ENCODE measurements around the gene BCAS3.
"Not testable (repeated sequence)": the region's sequence is repeated elsewhere in the genome, so short reads cannot be mapped to it uniquely, and the experiment has no call there.

The BCAS3 gene

GRCh38 chr17:60781880-60782412, 104.3 kb downstream of the BCAS3 start:
- no peak for FAIRE-seq

GRCh38 chr17:60782742-60783141, 105.1 kb downstream of the BCAS3 start:
- FAIRE-seq (no peak), DNase-seq (ENCODE audit: insufficient read length, low spot score) (no peak)

More at GRCh38 chr17:60781880-60782412, 104.3 kb downstream of the BCAS3 start:
- DNase-seq (ENCODE audit: insufficient read length, low spot score): no peak

DNA sequence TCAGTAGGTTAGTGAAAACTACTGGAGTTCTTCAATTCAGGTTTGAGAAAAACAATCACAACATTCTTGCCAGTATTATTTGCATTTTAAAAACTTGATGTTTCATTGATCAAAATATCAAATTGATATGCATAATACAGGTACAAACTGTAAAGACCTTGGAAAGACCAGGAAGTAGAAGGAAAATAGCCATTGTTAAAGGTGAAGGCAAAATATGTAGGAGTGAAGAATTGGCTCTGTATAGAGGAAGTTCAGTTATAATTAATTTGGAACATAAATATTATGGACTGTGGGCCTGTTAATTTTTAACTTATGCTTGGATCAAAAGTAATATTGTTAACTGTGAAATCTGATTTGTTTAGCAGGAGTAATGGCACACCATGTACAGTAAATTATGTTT, 112.6 kb downstream of the BCAS3 start:
- no peak for FAIRE-seq
- DNase-seq (ENCODE audit: insufficient read length, low spot score): no peak

DNA sequence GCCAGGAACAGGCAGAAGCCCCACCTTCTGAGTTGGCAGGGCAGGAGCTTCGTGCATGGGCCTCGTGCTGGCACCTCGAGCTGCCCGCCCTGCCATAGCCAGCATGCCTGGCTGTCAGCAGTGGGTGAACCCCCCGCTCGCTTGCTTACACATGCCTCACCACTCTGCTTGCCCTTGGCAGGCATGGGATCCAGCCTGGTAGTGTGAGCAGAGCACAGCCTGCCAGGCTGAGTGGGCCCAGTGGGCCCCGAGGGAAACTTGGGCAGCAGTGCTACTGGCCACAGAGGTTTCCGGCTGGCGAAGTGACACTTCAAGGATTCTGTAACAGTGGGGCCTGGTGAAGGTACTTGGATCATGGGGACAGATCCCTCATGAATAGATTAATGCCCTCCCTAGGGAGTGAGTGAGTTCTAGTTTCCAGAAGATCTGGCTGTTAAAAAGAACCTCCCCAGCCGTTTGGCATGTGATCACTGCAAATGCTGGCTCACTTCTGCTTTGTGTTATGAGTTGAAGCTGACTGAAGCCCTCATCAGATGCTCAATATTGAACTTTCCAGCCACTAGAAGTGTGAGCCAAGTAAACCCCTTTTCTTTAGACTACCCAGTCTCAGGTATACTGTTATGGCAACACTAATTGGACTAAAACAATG, 114.7 kb downstream of the BCAS3 start:
- no peak for DNase-seq (ENCODE audit: insufficient read length, low spot score)
- FAIRE-seq: peak; percentile 72

DNA sequence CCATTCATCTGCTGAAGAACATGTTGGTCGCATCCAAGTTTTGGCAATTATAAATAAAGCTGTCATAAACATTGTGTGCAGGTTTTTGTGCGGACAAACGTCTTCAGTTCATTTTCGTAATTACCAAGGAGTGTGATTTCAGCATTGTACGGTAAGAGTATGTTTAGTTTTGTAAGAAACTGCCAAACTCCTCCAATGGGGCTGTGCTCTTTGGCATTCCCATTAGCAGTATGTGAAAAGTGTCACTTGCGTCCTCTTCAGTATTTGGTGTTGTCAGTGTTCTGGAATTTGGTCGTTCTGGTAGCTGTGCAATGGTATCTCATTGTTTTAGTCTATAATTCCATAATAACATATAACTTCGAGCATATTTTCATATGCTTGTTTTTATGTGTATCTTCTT, 120.9 kb downstream of the BCAS3 start:
- no peak for FAIRE-seq

DNA sequence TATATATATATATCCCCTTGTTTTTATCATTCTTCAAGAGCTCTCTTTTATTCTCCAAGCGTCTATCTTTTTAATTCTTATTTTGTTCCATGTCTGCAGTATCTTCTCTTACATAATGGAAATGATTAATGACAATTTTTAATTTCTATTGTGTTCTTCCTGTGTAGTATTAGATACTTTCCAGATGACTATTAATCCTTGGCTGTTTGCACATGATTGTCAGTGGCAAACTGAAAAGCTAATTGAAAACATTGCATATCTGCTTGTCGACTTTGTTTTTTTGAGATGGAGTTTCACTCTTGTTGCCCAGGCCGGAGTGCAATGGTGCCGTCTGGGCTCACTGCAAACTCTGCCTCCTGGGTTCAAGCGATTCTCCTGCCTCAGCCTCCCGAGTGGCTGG, 124.7 kb downstream of the BCAS3 start:
- DNase-seq (ENCODE audit: insufficient read length, low spot score) (no peak), FAIRE-seq (no peak)

More for the DNA sequence above, 120.9 kb downstream of the BCAS3 start:
- no peak for DNase-seq (ENCODE audit: insufficient read length, low spot score)

DNA sequence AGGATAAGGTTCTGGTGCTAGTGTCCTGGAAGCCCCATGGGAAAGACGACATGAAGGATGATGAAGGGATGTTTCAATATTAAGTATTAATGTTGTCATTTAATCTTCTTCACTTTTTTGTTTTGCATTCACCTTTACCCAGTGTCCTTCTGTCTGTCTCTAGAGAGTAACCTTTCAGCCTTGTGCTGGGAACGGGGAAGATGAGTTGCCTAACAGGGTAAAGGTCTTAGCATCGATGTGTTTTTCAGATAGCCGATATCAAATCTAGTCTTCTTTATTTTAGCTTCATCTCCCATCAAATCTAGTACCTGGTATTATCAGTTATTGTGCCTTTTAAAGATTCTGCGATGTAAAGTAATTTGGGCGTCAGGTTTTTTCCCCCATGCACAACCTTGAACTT, 125.4 kb downstream of the BCAS3 start:
- no peak for DNase-seq (ENCODE audit: insufficient read length, low spot score)
- FAIRE-seq: no peak

DNA sequence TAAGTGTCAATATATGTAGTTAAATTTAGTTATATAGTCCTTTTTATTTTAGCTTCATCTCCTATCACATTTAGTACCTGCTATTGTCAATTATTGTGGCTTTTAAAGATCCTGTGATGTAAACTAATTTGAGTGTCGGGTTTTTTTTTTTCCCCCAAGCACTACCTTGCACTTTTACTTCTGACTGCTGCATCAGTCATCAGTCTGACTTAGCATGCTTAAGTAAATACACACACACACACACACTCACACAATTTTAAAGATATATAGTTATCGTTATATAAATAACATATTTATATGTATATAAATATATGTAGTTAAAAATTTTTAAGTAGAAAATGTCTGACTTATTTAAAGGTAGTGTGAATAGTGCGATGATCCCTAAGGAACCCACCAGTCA, 127.2 kb downstream of the BCAS3 start:
- DNase-seq (ENCODE audit: insufficient read length, low spot score): no peak
- FAIRE-seq: no peak

GRCh38 chr17:60809421-60809820, 131.8 kb downstream of the BCAS3 start:
- FAIRE-seq: no peak

DNA sequence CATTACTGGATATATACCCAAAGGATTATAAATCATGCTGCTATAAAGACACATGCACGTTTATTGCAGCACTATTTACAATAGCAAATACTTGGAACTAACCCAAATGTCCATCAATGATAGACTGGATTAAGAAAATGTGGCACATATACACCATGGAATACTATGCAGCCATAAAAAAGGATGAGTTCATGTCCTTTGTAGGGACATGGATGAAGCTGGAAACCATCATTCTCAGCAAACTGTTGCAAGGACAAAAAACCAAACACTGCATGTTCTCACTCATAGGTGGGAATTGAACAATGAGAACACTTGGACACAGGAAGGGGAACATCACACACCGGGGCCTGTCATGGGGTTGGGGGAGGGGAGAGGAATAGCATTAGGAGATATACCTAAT, 137.3 kb downstream of the BCAS3 start:
- FAIRE-seq; DNase-seq (ENCODE audit: insufficient read length, low spot score): not testable (repeated sequence)

More at GRCh38 chr17:60809421-60809820, 131.8 kb downstream of the BCAS3 start:
- no peak for DNase-seq (ENCODE audit: insufficient read length, low spot score)

GRCh38 chr17:60817192-60817591, 139.5 kb downstream of the BCAS3 start:
- DNase-seq (ENCODE audit: insufficient read length, low spot score) (peak; percentile 49), FAIRE-seq (peak; percentile 74)

DNA sequence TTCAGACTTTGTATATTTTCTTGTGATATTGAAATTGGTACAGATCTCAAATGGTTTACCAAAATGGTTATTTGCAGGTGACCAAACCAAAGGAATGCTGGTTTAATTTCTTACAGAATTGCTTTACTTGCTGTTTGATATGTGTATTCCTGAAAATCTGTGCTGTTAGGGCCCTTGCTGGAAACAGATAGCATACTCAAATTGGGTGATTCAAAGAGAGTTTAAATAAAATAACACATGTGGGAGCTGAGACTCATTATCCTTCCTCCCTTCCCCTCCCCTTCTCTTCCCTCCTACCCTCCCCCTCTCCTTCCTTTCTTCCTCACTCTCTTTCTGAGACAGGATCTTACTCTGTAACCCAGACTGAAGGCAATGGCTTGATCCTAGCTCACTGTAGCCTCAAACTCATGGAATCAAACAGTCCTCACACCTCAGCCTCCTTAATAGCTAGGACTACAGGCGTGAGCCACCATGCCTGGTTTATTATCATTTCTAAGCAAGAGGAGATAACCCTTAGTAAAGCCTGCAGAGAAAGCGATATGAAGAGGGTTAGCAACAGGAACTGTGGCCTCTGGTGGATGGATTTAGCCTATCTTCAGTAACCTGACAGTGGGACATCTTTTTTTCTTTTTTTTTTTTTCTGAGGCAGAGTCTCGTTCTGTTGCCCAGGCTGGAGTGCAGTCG, 141.9 kb downstream of the BCAS3 start:
- FAIRE-seq: peak; percentile 42

GRCh38 chr17:60823515-60823914, 145.9 kb downstream of the BCAS3 start:
- DNase-seq (ENCODE audit: insufficient read length, low spot score): no peak
- FAIRE-seq: no peak

More for the DNA sequence above, 141.9 kb downstream of the BCAS3 start:
- DNase-seq (ENCODE audit: insufficient read length, low spot score): no peak

- no peak for FAIRE-seq
Observed at GRCh38 chr17:60825351-60825750, 147.7 kb downstream of the BCAS3 start.

GRCh38 chr17:60827943-60828342, 150.3 kb downstream of the BCAS3 start:
- no peak for DNase-seq (ENCODE audit: insufficient read length, low spot score)
- FAIRE-seq: peak; percentile 28

More at GRCh38 chr17:60825351-60825750, 147.7 kb downstream of the BCAS3 start:
- DNase-seq (ENCODE audit: insufficient read length, low spot score): no peak

- FAIRE-seq (no peak), DNase-seq (ENCODE audit: insufficient read length, low spot score) (no peak)
Observed at GRCh38 chr17:60832151-60832585, 154.5 kb downstream of the BCAS3 start.

DNA sequence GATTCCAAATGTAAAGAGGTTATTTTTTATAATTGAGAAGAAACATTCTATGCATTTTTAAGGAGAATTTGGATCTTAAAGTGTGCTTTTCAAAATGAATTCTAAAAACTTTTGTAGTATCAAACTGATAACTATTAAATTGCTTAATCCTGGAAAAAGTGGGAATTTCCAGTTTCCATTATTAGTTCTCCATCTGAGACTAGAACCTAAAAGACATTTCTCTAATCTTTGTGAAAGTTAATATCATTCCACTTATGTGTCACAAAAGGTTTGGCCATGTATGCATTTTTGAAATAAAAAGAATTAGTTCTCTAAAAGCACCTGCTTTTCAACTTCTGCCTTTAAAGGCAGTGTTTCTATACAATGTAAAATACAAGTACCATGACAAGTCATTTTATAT, 155.0 kb downstream of the BCAS3 start:
- no peak for FAIRE-seq
- no peak for DNase-seq (ENCODE audit: insufficient read length, low spot score)

- DNase-seq (ENCODE audit: insufficient read length, low spot score): no peak
- FAIRE-seq: no peak
Observed at GRCh38 chr17:60840456-60840855, 162.8 kb downstream of the BCAS3 start.

GRCh38 chr17:60845012-60845411, 167.4 kb downstream of the BCAS3 start:
- FAIRE-seq: no peak
- DNase-seq (ENCODE audit: insufficient read length, low spot score): no peak

DNA sequence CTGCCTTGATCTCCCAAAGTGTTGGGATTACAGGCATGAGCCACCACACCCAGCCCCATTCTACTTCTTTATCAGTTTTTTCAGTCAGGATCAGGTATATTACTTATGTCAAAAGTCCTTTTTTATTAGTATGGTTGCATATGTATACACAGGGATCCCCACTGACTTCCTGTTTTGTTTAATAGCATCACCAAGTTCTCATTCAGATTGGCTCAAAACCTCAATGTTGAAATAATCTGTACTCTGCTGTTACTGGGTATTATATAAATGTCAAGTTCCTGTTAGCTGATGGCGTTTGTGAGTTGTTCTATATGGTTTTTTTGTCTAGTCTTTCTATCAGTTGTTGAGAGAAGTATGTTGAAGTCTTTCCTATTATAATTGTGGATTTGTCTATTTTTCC, 168.5 kb downstream of the BCAS3 start:
- no peak for FAIRE-seq

DNA sequence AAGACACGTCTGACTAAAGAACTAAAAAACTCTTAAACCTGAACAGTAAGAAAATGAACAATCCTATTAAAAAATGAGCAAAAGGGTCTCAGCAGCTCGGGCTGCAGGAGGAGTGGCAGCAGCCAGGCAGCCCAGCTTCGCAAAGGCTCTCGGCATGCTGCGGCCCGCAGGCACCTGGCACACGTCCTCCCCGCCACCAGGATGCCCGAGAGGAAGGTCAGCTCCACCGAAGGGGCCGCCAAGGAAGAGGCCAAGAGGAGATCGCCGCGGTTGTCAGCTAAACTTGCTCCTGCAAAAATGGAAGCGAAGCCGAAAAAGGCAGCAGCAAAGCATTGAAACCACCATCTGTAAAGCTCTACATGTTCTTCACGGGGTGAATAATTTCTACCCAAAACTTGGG, 173.5 kb downstream of the BCAS3 start:
- DNase-seq (ENCODE audit: insufficient read length, low spot score): no peak
- FAIRE-seq: no peak

More for the DNA sequence above, 168.5 kb downstream of the BCAS3 start:
- DNase-seq (ENCODE audit: insufficient read length, low spot score): no peak

GRCh38 chr17:60857556-60858080, 180.0 kb downstream of the BCAS3 start:
- FAIRE-seq (no peak), DNase-seq (ENCODE audit: insufficient read length, low spot score) (no peak)

All from HTR-8/SVneo (cell line).